Lung (tissue), 12 donors: ENCODE results near the gene RNPEPL1. TPM values are rescaled to one million over a fixed set of nuclear protein-coding genes. Genes with fewer than 3 reads are reported as not detected.
A peak's percentile ranks its signal among the peaks of the same experiment; 100 is the strongest.

Experiments used
- ATAC-seq: fragments of 200-7000 bp; cut with Tn5 transposase; one replicate; pipeline ENCODE4 v1.9.1; 2020; ENCODE audit warnings: moderate number of reproducible peaks; ENCODE audit not compliant: insufficient read depth, low FRiP score
- DNase-seq, 3 donors: peaks; one replicate each; pipeline ENCODE4 v3.0.0-alpha.2; 2013 to 2017
- H3K27ac ChIP-seq, 2 donors: one replicate each; pipeline ENCODE4 v1.5.1; 2013; ENCODE audit warnings: mild to moderate bottlenecking in 2 of 2, moderate library complexity in 2 of 2, control low read depth in 1 of 2, inconsistent platforms in 1 of 2, low read depth in 1 of 2, low read length in 1 of 2
- H3K27me3 ChIP-seq, 3 donors: one replicate each; pipeline ENCODE4 v1.5.1; 2013; ENCODE audit warnings: low read length in 2 of 3; ENCODE audit not compliant: control insufficient read depth in 3 of 3, insufficient read depth in 3 of 3
- H3K36me3 ChIP-seq, 4 donors: one replicate each; pipeline ENCODE4 v1.5.1; 2013; ENCODE audit warnings: low read length in 4 of 4, mild to moderate bottlenecking in 1 of 4, moderate library complexity in 1 of 4; ENCODE audit not compliant: control insufficient read depth in 4 of 4, insufficient read depth in 4 of 4
- H3K4me1 ChIP-seq, 5 donors: one replicate each; pipeline ENCODE4 v1.5.1; 2013; ENCODE audit warnings: low read length in 5 of 5, mild to moderate bottlenecking in 2 of 5, moderate library complexity in 1 of 5; ENCODE audit not compliant: control insufficient read depth in 5 of 5, insufficient read depth in 5 of 5
- H3K4me3 ChIP-seq: one replicate; pipeline ENCODE4 v1.5.1; 2013; ENCODE audit warnings: mild to moderate bottlenecking, control low read depth, moderate library complexity
- H3K9ac ChIP-seq, 2 donors: one replicate each; pipeline ENCODE4 v1.5.1; 2013; ENCODE audit warnings: low read length in 2 of 2, control low read depth in 1 of 2; ENCODE audit not compliant: insufficient read depth in 1 of 2
- H3K9me3 ChIP-seq, 4 donors: one replicate each; pipeline ENCODE4 v1.5.1; 2013; ENCODE audit warnings: low read length in 3 of 4, mild to moderate bottlenecking in 1 of 4, moderate library complexity in 1 of 4; ENCODE audit not compliant: control insufficient read depth in 4 of 4, insufficient read depth in 3 of 4
- WGBS, 2 donors: extraction: QIAGEN DNeasy Blood & Tissue Kit; methylation state at CpG; one replicate each; pipeline ENCODE4 v1.1.7; 2013; 5-methylcytosine and 5-hydroxymethylcytosine counted together
- polyA plus RNA-seq, 2 donors: library from polyadenylated mRNA; stranded (reverse); fragments of 200-250 nt; gene quantifications; one replicate each; pipeline ENCODE4 v1.2.1, GENCODE V29; 2013
- total RNA-seq, 2 donors: library from RNA; depleted of rRNA in 1 of 2; stranded (reverse); fragments of >200 nt in 1 of 2; gene quantifications; one replicate each; pipeline ENCODE4 v1.2.1, GENCODE V29; 2014 to 2021
- TF ChIP-seq, protein P1 (sequence below): IDR thresholded peaks from 2 replicates; pipeline ENCODE4 v1.5.1; 2012; ENCODE audit warnings: mild to moderate bottlenecking; ENCODE audit errors: control extremely low read depth, extremely low read depth
- donor health status: control.
- donor health status: control.
- donor health status: Bipolar disorder and iron deficiency.
- donor health status: healthy.
- donor health status: DM: yes; HTN: yes; CAD: no.

Gene RNPEPL1
- total and polyA plus RNA-seq, 4 donors = 24.5 to 235 (median 88.2) TPM

DNA sequence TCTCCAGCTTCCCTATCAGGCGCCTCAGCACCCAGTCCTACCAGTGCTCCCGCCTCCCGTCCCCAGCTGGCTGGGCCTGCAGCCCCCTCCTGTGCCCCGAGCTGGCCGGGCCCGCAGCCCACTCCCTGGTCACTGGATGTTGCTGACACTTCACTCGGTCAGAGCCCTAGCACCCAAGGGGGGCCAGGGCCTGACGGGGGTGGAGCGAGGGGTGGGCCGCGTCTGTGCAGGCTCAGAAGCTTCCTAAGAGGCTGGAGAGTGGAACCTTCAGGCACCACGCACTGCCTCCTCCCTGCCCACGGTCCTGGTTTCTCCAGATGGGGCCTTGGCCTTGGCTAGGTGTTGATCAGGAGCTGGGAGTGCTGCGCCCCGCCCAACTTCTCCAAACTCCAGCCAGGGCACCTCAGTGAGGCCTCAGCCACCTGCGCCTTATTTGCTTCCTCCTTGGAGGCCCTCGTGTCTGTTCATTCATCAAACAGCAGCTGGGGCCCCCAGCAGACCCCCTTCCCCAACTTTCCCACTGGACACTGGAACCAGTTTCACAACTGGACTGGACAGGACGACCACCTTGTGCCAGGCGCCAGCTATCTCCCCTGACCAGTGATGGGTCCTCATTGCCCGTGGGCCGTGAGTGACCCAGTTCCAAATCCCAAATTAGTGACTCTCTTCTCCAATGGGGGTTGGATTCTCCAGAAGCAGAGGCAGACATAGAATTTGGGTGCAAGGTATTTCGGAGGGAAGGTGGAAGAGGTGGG, 35.0 kb downstream of the RNPEPL1 start:
- Histone ChIP-seq H3K36me3 (peaks cover 0 to 14% (median 0%) of the 10 kb centered on the region in 4 donors), H3K9ac (no peak overlapping the region), H3K27me3 (no peaks in the 10 kb centered on the region), H3K4me3 (no peak overlapping the region), H3K4me1 (peaks cover 0 to 9% (median 5%) of the 10 kb centered on the region in 5 donors), H3K27ac (no peak overlapping the region), H3K9me3 (no peaks in the 10 kb centered on the region)
- 88 to 93% methylated on average over 22 of the region's 22 CpGs for WGBS, 2 donors
- ATAC-seq (no peak), DNase-seq (no peak)
- TF ChIP-seq, protein P1, sequence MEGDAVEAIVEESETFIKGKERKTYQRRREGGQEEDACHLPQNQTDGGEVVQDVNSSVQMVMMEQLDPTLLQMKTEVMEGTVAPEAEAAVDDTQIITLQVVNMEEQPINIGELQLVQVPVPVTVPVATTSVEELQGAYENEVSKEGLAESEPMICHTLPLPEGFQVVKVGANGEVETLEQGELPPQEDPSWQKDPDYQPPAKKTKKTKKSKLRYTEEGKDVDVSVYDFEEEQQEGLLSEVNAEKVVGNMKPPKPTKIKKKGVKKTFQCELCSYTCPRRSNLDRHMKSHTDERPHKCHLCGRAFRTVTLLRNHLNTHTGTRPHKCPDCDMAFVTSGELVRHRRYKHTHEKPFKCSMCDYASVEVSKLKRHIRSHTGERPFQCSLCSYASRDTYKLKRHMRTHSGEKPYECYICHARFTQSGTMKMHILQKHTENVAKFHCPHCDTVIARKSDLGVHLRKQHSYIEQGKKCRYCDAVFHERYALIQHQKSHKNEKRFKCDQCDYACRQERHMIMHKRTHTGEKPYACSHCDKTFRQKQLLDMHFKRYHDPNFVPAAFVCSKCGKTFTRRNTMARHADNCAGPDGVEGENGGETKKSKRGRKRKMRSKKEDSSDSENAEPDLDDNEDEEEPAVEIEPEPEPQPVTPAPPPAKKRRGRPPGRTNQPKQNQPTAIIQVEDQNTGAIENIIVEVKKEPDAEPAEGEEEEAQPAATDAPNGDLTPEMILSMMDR = no peak

DNA sequence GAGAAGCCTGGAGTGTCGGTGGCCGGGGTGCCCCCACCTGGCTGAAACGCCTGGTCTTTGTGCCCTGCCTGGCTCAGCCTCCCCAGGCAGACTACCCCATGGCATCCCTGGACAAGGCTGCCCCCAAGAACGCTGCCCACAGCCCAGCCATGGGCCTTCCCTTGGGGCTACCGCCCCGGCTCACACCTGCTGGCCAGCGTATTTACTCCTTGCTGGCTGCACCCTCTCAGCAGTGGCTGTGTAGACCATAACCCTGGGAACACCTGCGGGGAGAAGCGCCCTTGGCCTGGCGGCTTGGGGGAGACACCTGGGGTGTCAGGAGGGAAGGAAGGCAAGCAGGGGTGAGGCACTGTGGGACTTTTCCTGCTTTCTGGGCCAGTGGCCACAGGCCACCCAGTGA, 35.6 kb downstream of the RNPEPL1 start:
- H3K4me1 ChIP-seq = peaks cover 0 to 9% (median 5%) of the 10 kb centered on the region in 5 donors
- ATAC-seq (no peak), DNase-seq (no peak)
- TF ChIP-seq, protein P1 = no peak
- H3K27me3 ChIP-seq = no peaks in the 10 kb centered on the region
- 93 to 96% methylated on average over 10 of the region's 10 CpGs for WGBS, 2 donors
- H3K27ac ChIP-seq = no peak overlapping the region
- H3K9me3 ChIP-seq = no peaks in the 10 kb centered on the region
- H3K9ac ChIP-seq = no peak overlapping the region
- peaks cover 0 to 9% (median 0%) of the 10 kb centered on the region in 4 donors for H3K36me3 ChIP-seq
- H3K4me3 ChIP-seq = no peak overlapping the region

DNA sequence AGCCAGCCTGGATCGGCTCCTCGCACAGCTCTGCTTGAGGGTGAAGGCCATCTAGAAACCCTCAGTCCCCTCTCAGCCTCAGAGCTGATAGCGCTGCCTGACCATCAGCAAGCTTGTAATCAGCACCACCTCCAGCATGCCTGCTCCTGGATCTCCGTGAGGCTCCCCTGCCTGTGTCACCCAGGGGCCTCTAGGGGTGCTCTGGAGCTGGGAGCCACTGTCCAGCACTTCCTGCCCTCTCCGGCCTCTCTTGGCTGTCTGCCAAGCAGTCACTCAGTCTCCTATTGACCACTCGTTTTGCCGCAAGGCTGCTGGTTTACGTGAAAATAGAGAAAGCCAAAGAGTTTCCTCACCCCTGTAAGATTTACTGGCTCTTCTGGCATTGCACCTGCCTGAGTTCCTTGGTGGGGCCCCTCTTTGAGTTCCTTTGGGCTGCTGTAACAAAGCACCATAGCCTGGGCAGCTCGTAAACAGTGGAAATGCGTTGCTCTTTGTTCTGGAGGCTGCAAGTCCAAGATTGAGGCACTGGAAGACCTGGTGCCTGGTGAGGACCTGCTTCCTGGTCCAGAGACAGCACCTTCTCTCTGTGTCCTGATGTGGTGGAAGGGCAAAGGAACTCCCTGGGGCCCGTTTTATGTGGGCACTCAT, 36.1 kb downstream of the RNPEPL1 start:
- H3K27ac ChIP-seq = no peak overlapping the region
- TF ChIP-seq, protein P1 = peak; percentile 39

More for the DNA sequence above, 36.1 kb downstream of the RNPEPL1 start:
- peak; percentile 68 for ATAC-seq
- Histone ChIP-seq H3K9ac (no peak overlapping the region), H3K36me3 (peaks cover 0 to 3% (median 0%) of the 10 kb centered on the region in 4 donors), H3K4me1 (peaks cover 0 to 9% (median 5%) of the 10 kb centered on the region in 5 donors), H3K4me3 (no peak overlapping the region), H3K9me3 (no peaks in the 10 kb centered on the region), H3K27me3 (no peaks in the 10 kb centered on the region)
- peak; percentile 52 to 66 (median 59) for DNase-seq
- 33 to 50% methylated on average over 11 of the region's 11 CpGs for WGBS, 2 donors
